ENCODE data around the gene SLIRP. TPM values are rescaled to one million over a fixed set of nuclear protein-coding genes. Genes with fewer than 3 reads are reported as not detected.
A peak's percentile ranks its signal among the peaks of the same experiment; 100 is the strongest.

Gene SLIRP
- total RNA-seq, 6 experiments from 2014 or later = 152 to 209 (median 182) TPM

DNA sequence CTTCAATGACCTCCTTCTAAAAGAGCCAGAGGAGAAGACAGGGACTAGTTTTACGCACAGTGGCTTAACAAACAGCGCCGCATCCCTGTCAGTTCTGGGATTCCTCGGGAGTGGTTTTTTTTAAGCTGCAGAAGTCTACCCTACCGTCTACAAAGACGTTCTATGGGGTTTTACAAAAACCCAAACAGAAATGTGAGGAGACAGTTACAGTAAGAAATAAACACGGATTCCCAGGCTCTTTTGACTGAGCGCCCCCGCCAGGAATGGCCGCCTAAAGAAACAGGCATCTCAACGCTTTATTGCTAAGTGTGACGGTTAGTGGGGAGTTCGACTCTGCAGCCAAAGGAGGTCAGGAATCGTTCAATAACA lies 564 bp upstream of the SLIRP start:
- DNase-seq = peak; percentile 65
- Mint-ChIP-seq H3K4me3 (peak overlapping the region; percentile 92), H3K9me3 (no peaks in the 10 kb centered on the region), H3K27ac (peak overlapping the region; percentile 82), H3K4me1 (ENCODE audit: low read depth) (peaks cover 29% of the 10 kb centered on the region), H3K36me3 (ENCODE audit: low read depth) (peaks cover 17% of the 10 kb centered on the region), H3K27me3 (ENCODE audit: insufficient read depth) (no peaks in the 10 kb centered on the region)
- TF ChIP-seq, protein P1, sequence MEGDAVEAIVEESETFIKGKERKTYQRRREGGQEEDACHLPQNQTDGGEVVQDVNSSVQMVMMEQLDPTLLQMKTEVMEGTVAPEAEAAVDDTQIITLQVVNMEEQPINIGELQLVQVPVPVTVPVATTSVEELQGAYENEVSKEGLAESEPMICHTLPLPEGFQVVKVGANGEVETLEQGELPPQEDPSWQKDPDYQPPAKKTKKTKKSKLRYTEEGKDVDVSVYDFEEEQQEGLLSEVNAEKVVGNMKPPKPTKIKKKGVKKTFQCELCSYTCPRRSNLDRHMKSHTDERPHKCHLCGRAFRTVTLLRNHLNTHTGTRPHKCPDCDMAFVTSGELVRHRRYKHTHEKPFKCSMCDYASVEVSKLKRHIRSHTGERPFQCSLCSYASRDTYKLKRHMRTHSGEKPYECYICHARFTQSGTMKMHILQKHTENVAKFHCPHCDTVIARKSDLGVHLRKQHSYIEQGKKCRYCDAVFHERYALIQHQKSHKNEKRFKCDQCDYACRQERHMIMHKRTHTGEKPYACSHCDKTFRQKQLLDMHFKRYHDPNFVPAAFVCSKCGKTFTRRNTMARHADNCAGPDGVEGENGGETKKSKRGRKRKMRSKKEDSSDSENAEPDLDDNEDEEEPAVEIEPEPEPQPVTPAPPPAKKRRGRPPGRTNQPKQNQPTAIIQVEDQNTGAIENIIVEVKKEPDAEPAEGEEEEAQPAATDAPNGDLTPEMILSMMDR (IDR thresholded peaks at IDR 0.05) = peak; percentile 70

- Mint-ChIP-seq H3K27me3 (ENCODE audit: insufficient read depth) (no peaks in the 10 kb centered on the region), H3K36me3 (ENCODE audit: low read depth) (peaks cover 17% of the 10 kb centered on the region), H3K4me3 (peak overlapping the region; percentile 92), H3K9me3 (no peaks in the 10 kb centered on the region), H3K4me1 (ENCODE audit: low read depth) (peaks cover 29% of the 10 kb centered on the region), H3K27ac (peak overlapping the region; percentile 82)
- TF ChIP-seq, protein P1 (IDR thresholded peaks at IDR 0.05) = no peak
- DNase-seq = no peak
Measured at GRCh38 chr14:77708749-77709148, 846 bp downstream of the SLIRP start.

DNA sequence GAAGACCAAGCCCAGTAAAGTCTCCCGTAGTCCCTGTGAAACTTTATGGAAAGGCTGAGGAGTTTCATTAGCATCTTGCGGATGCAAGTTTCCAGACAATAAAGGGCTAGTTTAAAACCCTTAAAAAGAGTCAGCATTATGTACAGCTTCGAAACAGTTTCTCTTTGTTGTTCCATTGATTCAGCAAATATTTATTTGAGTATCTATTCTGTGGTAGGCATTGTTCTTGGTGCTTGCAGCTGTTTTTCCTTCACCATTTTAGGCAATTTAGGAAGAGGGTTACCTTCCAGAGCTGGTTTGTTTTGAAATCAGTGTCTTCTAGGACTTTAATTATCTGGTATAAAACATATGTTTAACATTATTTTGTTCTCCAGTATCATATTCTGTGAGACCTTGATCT lies 1.5 kb downstream of the SLIRP start:
- no peak for DNase-seq
- Mint-ChIP-seq H3K27ac (peak overlapping the region; percentile 82; the same call in 1 of the 2 replicates), H3K4me1 (ENCODE audit: low read depth) (peaks cover 29% of the 10 kb centered on the region), H3K36me3 (ENCODE audit: low read depth) (peaks cover 17% of the 10 kb centered on the region), H3K9me3 (no peaks in the 10 kb centered on the region), H3K27me3 (ENCODE audit: insufficient read depth) (no peaks in the 10 kb centered on the region), H3K4me3 (peak overlapping the region; percentile 92)
- TF ChIP-seq, protein P1 (IDR thresholded peaks at IDR 0.05) = no peak

DNA sequence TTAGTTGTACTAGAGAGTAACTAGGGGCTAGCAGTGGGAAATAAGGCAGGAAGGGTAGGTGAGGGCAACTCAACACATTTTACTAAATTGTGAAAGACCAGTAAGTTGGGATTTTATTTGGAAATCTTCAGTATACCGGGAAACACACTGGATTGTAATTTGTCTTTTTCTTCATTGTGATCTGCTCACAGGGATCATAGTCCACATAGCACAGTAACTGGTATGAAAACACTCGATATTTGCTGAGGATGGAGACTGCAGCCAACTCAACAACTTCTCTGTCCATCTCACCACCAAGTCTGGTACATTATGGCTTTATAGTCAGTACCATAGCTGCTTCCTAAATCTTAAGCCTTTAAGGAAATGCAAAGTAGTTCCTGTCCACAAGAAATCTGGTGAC lies 2.5 kb downstream of the SLIRP start:
- Mint-ChIP-seq H3K27me3 (ENCODE audit: insufficient read depth) (no peaks in the 10 kb centered on the region), H3K4me3 (0 out of 2 replicates have a peak overlapping the region, but pooled peaks have one; percentile 10), H3K27ac (peak overlapping the region; percentile 46; the same call in 1 of the 2 replicates), H3K36me3 (ENCODE audit: low read depth) (peaks cover 26% of the 10 kb centered on the region), H3K9me3 (no peaks in the 10 kb centered on the region), H3K4me1 (ENCODE audit: low read depth) (peaks cover 36% of the 10 kb centered on the region)
- DNase-seq = no peak
- TF ChIP-seq, protein P1 (IDR thresholded peaks at IDR 0.05) = no peak

DNA sequence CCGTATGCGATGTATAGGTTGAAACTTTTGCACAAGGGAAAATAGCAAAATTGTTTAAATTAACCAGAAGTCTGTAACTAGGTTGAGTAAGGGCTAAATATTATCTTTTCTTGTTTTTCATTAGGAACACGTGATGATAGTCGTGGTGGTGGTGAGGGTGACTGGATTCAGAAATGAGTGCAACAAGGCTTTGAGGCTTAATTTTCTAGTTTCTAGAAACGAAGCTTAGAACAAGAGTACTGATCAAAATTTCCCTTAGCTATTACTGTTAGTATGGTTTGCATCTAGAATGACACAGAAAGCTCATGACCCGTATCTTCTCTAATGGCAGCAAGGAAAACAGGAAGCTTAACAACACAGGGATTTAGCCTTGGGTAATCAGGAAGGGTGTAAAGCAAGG lies 7.0 kb downstream of the SLIRP start:
- H3K27me3 Mint-ChIP-seq (ENCODE audit: insufficient read depth) = no peaks in the 10 kb centered on the region; the same call in 1 of the 2 replicates
- H3K27ac Mint-ChIP-seq = no peak overlapping the region
- H3K4me1 Mint-ChIP-seq (ENCODE audit: low read depth) = peaks cover 14% of the 10 kb centered on the region
- TF ChIP-seq, protein P1 (IDR thresholded peaks at IDR 0.05) = no peak
- no peaks in the 10 kb centered on the region for H3K9me3 Mint-ChIP-seq
- H3K4me3 Mint-ChIP-seq = no peak overlapping the region
- H3K36me3 Mint-ChIP-seq (ENCODE audit: low read depth) = peaks cover 30% of the 10 kb centered on the region
- DNase-seq = no peak

Measured in HFFc6 (cell line).